Neural progenitor cell (in vitro differentiated cells): ENCODE measurements around the gene RXFP1. TPM values are rescaled to one million over a fixed set of nuclear protein-coding genes. Genes with fewer than 3 reads are reported as not detected.

Experiments
- DNase-seq: peaks from one replicate; pipeline ENCODE4 v3.0.0-alpha.2; 2016; ENCODE audit warnings: low spot score
- H2AFZ ChIP-seq: fragments of 200-600 bp; sonication (generic); replicated peaks from 2 replicates; pipeline ENCODE4 v1.6.1; 2016; ENCODE audit warnings: antibody characterized with exemption
- H3F3A ChIP-seq: fragments of 200-600 bp; sonication (generic); 2 replicates; pipeline ENCODE4 v1.6.1; 2016; ENCODE audit warnings: antibody characterized with exemption, low read depth
- H3K27ac ChIP-seq: fragments of 200-600 bp; sonication (generic); 2 replicates; pipeline ENCODE4 v1.5.1; 2016; ENCODE audit warnings: mild to moderate bottlenecking
- H3K27me3 ChIP-seq: fragments of 200-600 bp; sonication (generic); 2 replicates; pipeline ENCODE4 v1.6.1; 2016; ENCODE audit warnings: mild to moderate bottlenecking, moderate library complexity
- H3K36me3 ChIP-seq: fragments of 200-600 bp; sonication (generic); 2 replicates; pipeline ENCODE4 v1.5.1; 2016
- H3K4me1 ChIP-seq: fragments of 200-600 bp; sonication (generic); 2 replicates; pipeline ENCODE4 v1.6.1; 2016; ENCODE audit warnings: mixed run types
- H3K4me2 ChIP-seq: fragments of 200-600 bp; sonication (generic); 2 replicates; pipeline ENCODE4 v1.6.1; 2016
- H3K4me3 ChIP-seq: fragments of 200-600 bp; sonication (generic); 2 replicates; pipeline ENCODE4 v1.5.1; 2016
- H3K79me2 ChIP-seq: fragments of 200-600 bp; sonication (generic); 2 replicates; pipeline ENCODE4 v1.6.1; 2016; ENCODE audit warnings: low read depth
- H3K9ac ChIP-seq: fragments of 200-600 bp; sonication (generic); 2 replicates; pipeline ENCODE4 v1.6.1; 2016
- H3K9me3 ChIP-seq: fragments of 200-600 bp; sonication (generic); 2 replicates; pipeline ENCODE4 v1.5.1; 2016; ENCODE audit warnings: low read depth
- H4K20me1 ChIP-seq: fragments of 200-600 bp; sonication (generic); 2 replicates; pipeline ENCODE4 v1.6.1; 2016; ENCODE audit warnings: low read depth
- H3K27ac Mint-ChIP-seq: 3 replicates; pipeline ENCODE4 v1.8.0; 2021; ENCODE audit warnings: mixed read lengths
- H3K27me3 Mint-ChIP-seq: 2 replicates; pipeline ENCODE4 v1.8.0; 2022; ENCODE audit warnings: low read depth, mild to moderate bottlenecking, inconsistent platforms, moderate library complexity, mixed read lengths; ENCODE audit not compliant: insufficient read depth
- H3K36me3 Mint-ChIP-seq: 3 replicates; pipeline ENCODE4 v1.8.0; 2021; ENCODE audit warnings: mixed read lengths
- H3K4me1 Mint-ChIP-seq: 3 replicates; pipeline ENCODE4 v1.8.0; 2021; ENCODE audit warnings: mixed read lengths
- H3K4me3 Mint-ChIP-seq: 3 replicates; pipeline ENCODE4 v1.8.0; 2021; ENCODE audit warnings: mild to moderate bottlenecking, moderate library complexity, mixed read lengths
- H3K9me3 Mint-ChIP-seq: 3 replicates; pipeline ENCODE4 v1.8.0; 2020; ENCODE audit warnings: mixed read lengths
- CTCF ChIP-seq: fragments of 200-600 bp; sonication (generic); IDR thresholded peaks from 2 replicates; pipeline ENCODE4 v1.5.1; 2017; ENCODE audit warnings: antibody characterized with exemption, mild to moderate bottlenecking
- EZH2 ChIP-seq: fragments of 200-600 bp; sonication (generic); IDR thresholded peaks from 2 replicates; pipeline ENCODE4 v1.6.1; 2017; ENCODE audit warnings: antibody characterized with exemption, mild to moderate bottlenecking, moderate library complexity
- EZH2phosphoT487 ChIP-seq: fragments of 200-600 bp; sonication (generic); IDR thresholded peaks from 2 replicates; pipeline ENCODE4 v1.6.1; 2017; ENCODE audit warnings: antibody characterized with exemption
- total RNA-seq: library from RNA; depleted of rRNA; stranded (reverse); fragments of >200 nt; gene quantifications from 2 replicates; pipeline ENCODE4 v1.2.3, GENCODE V29; 2015; ENCODE audit warnings: low replicate concordance

The RXFP1 gene
- total RNA-seq, 1 donor from 2014 or later, result not detected

DNA sequence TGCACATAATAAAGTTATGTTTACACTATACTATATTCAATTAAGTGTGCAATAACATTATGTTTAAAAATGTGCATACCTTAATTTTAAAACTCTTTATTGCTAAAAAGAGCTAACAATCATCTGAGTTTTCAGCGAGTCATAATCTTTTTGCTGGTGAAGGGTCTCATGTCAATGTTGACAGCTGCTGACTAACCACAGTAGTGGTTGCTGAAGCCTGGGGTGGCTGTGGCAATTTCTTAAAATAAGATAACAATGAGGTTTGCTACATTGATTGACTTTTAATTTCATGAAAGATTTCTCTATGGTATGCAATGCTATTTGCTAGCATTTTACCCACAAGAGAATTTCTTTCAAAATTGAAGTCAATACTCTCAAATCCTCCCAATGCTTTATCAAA lies 91.4 kb downstream of the RXFP1 start:
- Mint-ChIP-seq H3K36me3 (no peaks in the 10 kb centered on the region), H3K9me3 (no peaks in the 10 kb centered on the region), H3K4me1 (no peaks in the 10 kb centered on the region), H3K27ac (no peak overlapping the region), H3K27me3 (no peaks in the 10 kb centered on the region), H3K4me3 (no peak overlapping the region)
- Histone ChIP-seq H3K27me3 (no peaks in the 10 kb centered on the region), H3K4me2 (no peak overlapping the region), H4K20me1 (no peaks in the 10 kb centered on the region), H3K27ac (no peak overlapping the region), H2AFZ (no peak overlapping the region), H3K79me2 (no peaks in the 10 kb centered on the region), H3K9me3 (no peaks in the 10 kb centered on the region), H3K4me3 (no peak overlapping the region), H3F3A (no peaks in the 10 kb centered on the region), H3K4me1 (no peaks in the 10 kb centered on the region), H3K9ac (no peak overlapping the region), H3K36me3 (no peaks in the 10 kb centered on the region)
- DNase-seq, result no peak
- TF ChIP-seq CTCF (no peak), EZH2 (no peak), EZH2phosphoT487 (no peak)

- H3K9me3 Mint-ChIP-seq, result no peaks in the 10 kb centered on the region
- DNase-seq, result no peak
- TF ChIP-seq EZH2phosphoT487 (no peak), EZH2 (no peak), CTCF (no peak)
- Histone ChIP-seq H3K27me3 (no peaks in the 10 kb centered on the region), H3K9me3 (no peaks in the 10 kb centered on the region), H3K4me2 (no peak overlapping the region), H3F3A (no peaks in the 10 kb centered on the region), H3K4me1 (no peaks in the 10 kb centered on the region), H3K4me3 (no peak overlapping the region), H3K9ac (no peak overlapping the region), H2AFZ (no peak overlapping the region), H4K20me1 (no peaks in the 10 kb centered on the region), H3K27ac (no peak overlapping the region), H3K36me3 (no peaks in the 10 kb centered on the region), H3K79me2 (no peaks in the 10 kb centered on the region)
- no peaks in the 10 kb centered on the region for H3K27me3 Mint-ChIP-seq
- no peak overlapping the region for H3K4me3 Mint-ChIP-seq
- no peak overlapping the region for H3K27ac Mint-ChIP-seq
- no peaks in the 10 kb centered on the region for H3K4me1 Mint-ChIP-seq
- no peaks in the 10 kb centered on the region for H3K36me3 Mint-ChIP-seq
Observed at GRCh38 chr4:158617956-158618355, 96.3 kb downstream of the RXFP1 start.

DNA sequence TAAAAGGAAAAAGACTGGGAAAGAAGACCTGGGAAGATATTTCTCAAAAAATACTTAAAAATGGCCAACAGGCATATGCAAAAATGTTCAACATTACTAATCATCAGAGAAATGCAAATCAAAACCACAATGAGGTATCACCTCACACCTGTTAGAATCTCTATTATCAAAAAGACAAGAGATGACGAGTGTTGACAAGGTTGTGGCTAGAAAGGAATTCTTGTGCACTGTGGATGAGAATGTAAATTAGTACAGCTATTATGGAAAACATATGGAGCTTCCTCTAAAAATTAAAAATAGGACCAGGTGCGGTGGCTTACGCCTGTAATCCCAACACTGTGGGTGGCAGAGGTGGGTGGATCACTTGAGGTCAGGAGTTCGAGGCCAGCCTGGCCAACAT lies 100.0 kb downstream of the RXFP1 start:
- Histone ChIP-seq H3K4me3 (no peak overlapping the region), H2AFZ (no peak overlapping the region), H3K4me2 (no peak overlapping the region), H3K9ac (no peak overlapping the region), H4K20me1 (no peaks in the 10 kb centered on the region), H3K9me3 (no peaks in the 10 kb centered on the region), H3K27ac (no peak overlapping the region), H3K4me1 (no peaks in the 10 kb centered on the region), H3K27me3 (no peaks in the 10 kb centered on the region), H3K79me2 (no peaks in the 10 kb centered on the region), H3K36me3 (no peaks in the 10 kb centered on the region), H3F3A (no peaks in the 10 kb centered on the region)
- no peaks in the 10 kb centered on the region for H3K9me3 Mint-ChIP-seq
- H3K36me3 Mint-ChIP-seq, result no peaks in the 10 kb centered on the region
- H3K27me3 Mint-ChIP-seq, result no peaks in the 10 kb centered on the region
- DNase-seq, result no peak
- H3K4me1 Mint-ChIP-seq, result no peaks in the 10 kb centered on the region
- H3K4me3 Mint-ChIP-seq, result no peak overlapping the region
- TF ChIP-seq EZH2 (no peak), EZH2phosphoT487 (no peak), CTCF (no peak)
- H3K27ac Mint-ChIP-seq, result no peak overlapping the region

- Histone ChIP-seq H2AFZ (no peak overlapping the region), H3K27me3 (no peaks in the 10 kb centered on the region), H3K4me1 (no peaks in the 10 kb centered on the region), H4K20me1 (no peaks in the 10 kb centered on the region), H3K36me3 (no peaks in the 10 kb centered on the region), H3K9me3 (no peaks in the 10 kb centered on the region), H3F3A (no peaks in the 10 kb centered on the region), H3K4me3 (no peak overlapping the region), H3K27ac (no peak overlapping the region), H3K4me2 (no peak overlapping the region), H3K9ac (no peak overlapping the region), H3K79me2 (no peaks in the 10 kb centered on the region)
- Mint-ChIP-seq H3K4me3 (no peak overlapping the region), H3K27ac (no peak overlapping the region), H3K27me3 (no peaks in the 10 kb centered on the region), H3K36me3 (no peaks in the 10 kb centered on the region), H3K9me3 (no peaks in the 10 kb centered on the region), H3K4me1 (no peaks in the 10 kb centered on the region)
- TF ChIP-seq EZH2phosphoT487 (no peak), EZH2 (no peak), CTCF (no peak)
- no peak for DNase-seq
Observed at GRCh38 chr4:158622251-158622650, 100.6 kb downstream of the RXFP1 start.
